NCI-H446 treated with DMSO at 0.1 percent for 48 hours (cell line): ENCODE results near the gene PLAC9.

Experiments
- DNase-seq: peaks from one replicate; lab custom pipeline; 2025; lab: John Stamatoyannopoulos, UW

PLAC9 gene

DNA sequence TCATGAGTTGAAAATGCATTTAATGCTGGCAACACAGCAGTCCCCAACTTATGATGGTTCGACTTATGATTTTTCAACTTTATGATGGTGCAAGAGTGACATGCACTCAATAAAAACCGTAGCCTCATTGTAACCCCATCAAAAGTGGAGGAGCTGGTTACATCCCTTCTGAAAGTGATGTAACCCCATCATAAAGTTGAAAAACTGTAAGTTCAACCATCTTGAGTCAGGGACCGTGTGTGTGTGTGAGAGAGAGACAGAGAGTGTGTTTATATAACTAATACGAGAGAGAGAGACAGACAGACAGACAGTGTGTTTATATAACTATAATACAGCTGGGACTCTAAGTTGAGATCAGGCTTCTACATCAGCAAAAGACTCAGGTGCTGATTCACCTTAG, 51.8 kb downstream of the PLAC9 start:
- no peak for DNase-seq

DNA sequence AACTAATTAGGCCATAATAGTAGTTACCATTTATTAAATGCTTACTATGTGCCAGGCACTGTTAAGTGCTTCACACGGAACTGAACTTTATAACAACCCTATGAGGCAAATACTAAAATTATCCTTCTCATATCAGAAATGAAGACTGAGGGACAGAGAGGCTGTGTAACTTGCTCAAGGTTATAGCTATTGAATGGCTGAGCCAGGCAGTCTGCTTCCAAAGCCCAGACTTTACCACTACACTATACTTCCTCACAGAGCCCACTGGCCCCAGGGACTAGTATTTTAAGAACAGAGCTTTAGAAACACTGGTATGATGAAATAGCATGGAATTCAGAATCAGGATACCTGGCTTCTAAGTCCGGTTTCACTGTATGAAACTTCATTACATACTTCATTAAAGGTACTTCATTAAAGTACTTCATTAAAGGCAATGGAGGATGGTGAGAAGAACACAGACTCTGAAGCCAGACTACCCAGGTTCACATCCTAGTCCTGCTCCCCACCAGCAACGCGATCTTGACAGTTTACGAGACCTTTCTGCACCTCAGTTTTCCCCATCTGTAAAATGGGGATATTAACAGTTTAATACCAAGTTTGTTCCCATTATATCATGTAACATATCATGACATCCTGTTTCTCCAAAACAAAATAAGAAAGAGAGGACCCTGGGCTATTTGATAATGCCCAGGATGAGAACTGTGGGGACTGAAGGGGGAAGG, 53.2 kb downstream of the PLAC9 start:
- DNase-seq, result no peak

DNA sequence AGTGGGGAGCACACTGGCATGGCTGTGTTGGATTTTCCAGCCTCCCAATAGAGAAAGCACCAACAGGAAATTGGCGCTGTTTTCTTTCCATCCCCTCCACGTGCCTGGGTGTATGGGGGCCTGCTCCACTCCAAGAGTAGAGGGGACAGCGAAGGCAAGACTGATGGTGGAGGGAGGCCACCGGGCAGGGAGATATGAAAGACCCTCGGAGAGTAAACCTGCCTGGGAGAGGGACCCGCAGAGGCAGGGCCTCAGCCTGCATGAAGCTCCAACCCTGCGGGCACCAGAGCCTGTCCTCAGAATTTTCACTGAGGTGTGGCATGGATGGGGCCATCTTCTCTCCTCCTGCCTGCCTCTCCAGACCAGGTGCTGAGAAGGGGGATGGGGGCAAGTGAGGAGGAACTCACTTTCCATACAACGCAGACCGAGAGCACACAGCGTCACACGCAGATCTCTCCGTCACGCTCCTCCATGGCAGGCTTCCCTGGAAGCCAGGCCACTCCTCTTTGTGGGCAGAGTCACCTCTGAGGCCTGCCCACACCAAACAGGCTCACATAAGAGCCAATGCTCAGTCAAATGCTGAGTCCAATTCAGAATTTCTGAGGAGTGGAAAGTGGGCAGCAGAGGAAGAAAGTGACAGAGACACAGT, 54.0 kb downstream of the PLAC9 start:
- DNase-seq, result no peak

DNA sequence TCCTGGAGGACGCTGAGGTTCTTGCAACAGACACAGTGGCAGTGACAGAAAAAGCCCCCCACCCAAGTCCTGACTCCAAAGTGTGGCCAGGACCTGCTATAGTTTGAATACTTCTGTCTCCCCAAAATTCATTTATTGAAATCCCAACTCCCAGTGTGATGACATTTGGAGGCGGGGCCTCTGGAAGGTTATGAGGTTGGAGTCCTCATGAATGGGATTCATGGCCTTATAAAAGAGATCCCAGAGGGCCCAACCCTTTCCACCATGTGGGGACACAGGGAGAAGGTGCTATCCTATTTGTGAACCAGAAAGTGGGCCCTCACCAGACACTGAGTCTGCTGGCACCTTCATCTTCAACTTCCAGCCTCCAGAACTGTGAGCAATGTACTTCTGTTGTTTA, 54.5 kb downstream of the PLAC9 start:
- no peak for DNase-seq

DNA sequence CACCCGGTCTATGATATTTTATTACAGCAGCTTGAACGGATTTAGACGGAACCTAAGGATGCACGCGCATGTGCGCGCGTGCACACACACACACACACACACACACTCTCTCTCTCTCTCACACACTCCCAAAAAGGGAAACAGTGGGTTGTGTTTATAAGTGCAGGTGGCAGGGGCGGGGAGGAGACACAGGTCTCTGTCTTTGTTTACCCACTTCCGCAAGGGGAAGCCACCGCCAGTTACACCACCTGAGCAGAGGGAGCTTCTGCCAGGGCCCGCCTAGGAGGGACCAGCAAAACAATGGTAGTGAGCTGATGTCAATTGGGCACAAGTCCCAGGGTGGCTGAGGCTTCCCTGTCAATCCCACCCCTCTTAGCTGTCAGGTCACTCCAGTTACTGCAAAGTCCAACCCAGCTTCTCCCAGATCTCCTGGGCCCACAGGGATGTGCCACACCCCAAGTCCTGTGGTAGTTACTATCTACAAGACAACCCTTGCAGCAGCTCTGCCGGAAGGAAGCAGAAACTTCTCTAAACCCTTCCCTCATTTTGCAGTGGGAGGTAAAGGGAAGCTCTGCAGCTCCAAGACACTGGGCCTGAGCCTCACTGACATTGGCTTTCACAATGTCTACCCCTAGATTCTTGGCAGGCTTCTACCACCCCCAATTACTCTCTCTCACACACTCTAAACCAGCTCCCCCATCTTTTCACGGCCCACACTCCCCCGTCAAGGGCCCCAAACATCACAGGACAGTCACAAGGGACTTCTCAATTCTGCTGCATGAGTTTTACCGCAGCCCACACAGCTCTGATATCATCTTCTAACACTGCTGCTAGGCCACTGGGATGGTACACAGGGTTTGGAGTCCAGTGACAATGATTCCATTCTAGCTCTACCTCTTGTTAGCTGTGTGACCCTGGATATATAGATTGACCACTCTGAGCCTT, 55.2 kb downstream of the PLAC9 start:
- no peak for DNase-seq

DNA sequence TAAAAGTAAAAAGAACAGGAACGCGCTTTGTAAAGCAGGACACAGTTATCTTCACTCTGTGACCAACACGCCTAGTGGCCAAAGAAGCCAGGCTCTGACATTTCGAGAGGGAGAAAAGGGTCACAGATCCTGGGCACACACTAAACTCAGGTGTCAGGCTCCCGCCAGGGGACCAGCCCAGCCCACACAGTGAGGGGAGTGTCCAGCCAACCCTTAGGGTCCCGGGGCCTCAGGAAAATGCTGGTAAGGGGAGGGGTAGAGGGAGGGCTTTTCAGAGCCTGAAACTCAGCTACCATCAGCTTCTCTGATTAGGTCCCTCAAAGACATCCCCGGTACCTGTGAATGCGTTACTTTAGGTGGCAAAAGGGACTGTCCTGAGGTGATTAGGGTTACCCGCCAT, 56.2 kb downstream of the PLAC9 start:
- no peak for DNase-seq

DNA sequence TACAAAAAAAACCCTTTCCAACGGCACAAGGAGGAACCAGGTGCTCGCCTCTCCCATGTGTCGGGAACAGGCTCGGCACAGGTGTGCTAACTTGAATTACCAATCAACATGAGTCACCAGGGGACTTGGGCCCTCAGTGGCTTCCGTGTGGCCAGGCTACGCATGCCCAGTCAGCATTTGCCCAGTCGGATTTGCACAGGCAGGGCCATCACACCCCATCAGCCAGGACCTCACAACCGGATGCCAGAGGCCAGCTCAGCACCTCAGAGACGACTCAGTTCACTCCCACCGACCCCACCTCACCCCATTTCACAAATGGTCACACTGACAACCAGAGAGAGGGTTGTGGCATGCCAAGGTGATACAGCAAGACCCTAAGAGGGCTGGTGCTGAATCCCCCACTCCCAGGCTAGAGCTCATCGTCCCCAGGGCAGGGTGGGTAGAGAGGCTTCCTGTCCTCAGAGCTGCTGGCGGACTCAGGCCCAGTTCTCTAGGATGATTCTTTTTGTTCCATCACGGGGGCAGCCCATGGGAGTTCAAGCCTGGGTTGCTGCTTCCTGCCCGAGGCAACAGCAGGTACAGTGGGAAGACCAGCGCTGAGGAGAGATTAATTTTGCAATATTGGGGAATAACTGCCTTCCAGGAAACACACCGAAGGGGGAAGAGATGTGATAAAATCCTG, 59.2 kb downstream of the PLAC9 start:
- DNase-seq, result no peak

DNA sequence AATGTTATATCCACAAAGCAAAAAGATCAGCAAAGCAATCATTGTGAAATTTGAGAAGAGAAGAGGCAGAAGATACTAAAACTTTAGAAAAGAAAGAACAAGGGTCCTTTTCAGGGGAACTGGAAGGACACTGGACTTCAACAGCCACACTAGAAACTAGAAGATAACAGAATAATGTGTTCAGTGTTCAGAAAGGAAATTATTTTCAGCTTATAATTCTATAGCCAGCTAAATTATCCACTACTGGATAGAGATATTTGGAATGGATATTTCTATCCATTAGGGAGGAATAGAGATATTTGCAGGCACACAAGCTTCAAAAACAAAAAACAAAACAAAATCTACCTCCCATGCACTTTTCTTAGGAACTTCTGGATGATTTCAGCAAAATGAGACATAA, 60.0 kb downstream of the PLAC9 start:
- no peak for DNase-seq

DNA sequence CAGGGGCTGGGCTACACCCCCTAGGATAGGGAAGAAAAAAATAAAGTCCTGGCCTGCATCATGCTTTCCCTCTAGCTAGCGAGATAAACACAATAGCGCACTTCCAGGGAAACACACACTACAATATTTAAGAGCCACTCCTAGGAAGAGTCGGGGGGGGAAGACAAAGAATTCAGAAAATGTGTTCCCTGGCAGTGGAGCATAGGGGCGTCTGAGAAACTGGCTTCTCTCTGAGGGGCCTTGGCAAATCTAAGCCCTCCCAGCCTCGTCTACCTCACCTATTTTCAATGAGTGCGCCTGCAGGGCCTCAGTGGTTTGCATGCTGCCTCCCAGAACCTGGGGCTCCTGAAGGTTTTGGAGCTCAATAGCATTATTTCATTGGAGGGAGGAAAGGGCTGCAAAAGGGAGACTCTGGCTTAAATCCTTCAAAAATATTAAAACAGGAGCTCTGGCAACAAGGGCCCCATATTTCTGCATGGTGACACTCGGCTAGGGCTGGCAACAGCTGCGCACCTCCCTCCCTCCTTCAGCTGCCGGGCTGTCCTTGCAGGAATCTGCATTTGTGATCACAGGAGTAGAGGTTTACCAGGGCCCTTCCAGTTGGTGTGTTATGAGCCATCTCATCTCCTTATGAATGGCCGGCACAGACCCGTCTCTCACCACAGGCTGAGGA, 62.0 kb downstream of the PLAC9 start:
- DNase-seq, result no peak
